OCI-LY3 (cell line): ENCODE results near the gene ERP29.

Source experiments
- CTCF ChIP-seq: fragments of 200-600, 300-600 bp; sonication (generic); IDR thresholded peaks from 2 replicates; pipeline ENCODE4 v1.5.1; 2014; ENCODE audit warnings: antibody characterized with exemption, low read length, low read depth
- EZH2phosphoT487 ChIP-seq: fragments of 200-600 bp; shearing (Covaris generic); IDR thresholded peaks from 2 replicates; pipeline ENCODE4 v1.6.1; 2018; ENCODE audit warnings: antibody characterized with exemption, mixed run types, low read depth

GRCh38 chr12:112022241-112023016, 9.2 kb downstream of the ERP29 start:
- TF ChIP-seq CTCF (no peak), EZH2phosphoT487 (no peak)
